ENCODE measurements around the gene FXYD7.

The FXYD7 gene

GRCh38 chr19:35176181-35176570, 33.1 kb downstream of the FXYD7 start:
- no peak overlapping the region for H3K4me2 ChIP-seq (ENCODE audit: low read length)
- no peak overlapping the region for H2AFZ ChIP-seq
- H3K9me3 ChIP-seq (ENCODE audit: control insufficient read depth, low read length) = no peaks in the 10 kb centered on the region
- H3K9ac ChIP-seq = no peak overlapping the region
- no peaks in the 10 kb centered on the region for H3K79me2 ChIP-seq
- no peak overlapping the region for H3K4me3 ChIP-seq (ENCODE audit: low read depth, low read length)
- H3K27ac ChIP-seq = no peak overlapping the region
- no peaks in the 10 kb centered on the region for H3K27me3 ChIP-seq (ENCODE audit: control insufficient read depth, insufficient read depth, low read length)
- H3K36me3 ChIP-seq (ENCODE audit: control insufficient read depth, insufficient read depth, low read length) = no peaks in the 10 kb centered on the region
- no peak for TF ChIP-seq CTCF (IDR thresholded peaks at IDR 0.05)
- H3K4me1 ChIP-seq = no peaks in the 10 kb centered on the region

- Histone ChIP-seq H3K9me3 (ENCODE audit: control insufficient read depth, low read length) (no peaks in the 10 kb centered on the region), H3K9ac (no peak overlapping the region), H3K27me3 (ENCODE audit: control insufficient read depth, insufficient read depth, low read length) (no peaks in the 10 kb centered on the region), H3K27ac (no peak overlapping the region), H3K36me3 (ENCODE audit: control insufficient read depth, insufficient read depth, low read length) (no peaks in the 10 kb centered on the region), H2AFZ (no peak overlapping the region), H3K4me3 (ENCODE audit: low read depth, low read length) (no peak overlapping the region), H3K4me2 (ENCODE audit: low read length) (no peak overlapping the region), H3K79me2 (no peaks in the 10 kb centered on the region), H3K4me1 (no peaks in the 10 kb centered on the region)
- no peak for TF ChIP-seq CTCF (IDR thresholded peaks at IDR 0.05)
These were observed 34.6 kb downstream of the FXYD7 start for GRCh38 chr19:35177377-35178274.

GRCh38 chr19:35178701-35179100, 35.6 kb downstream of the FXYD7 start:
- no peak for TF ChIP-seq CTCF (IDR thresholded peaks at IDR 0.05)
- Histone ChIP-seq H3K4me2 (ENCODE audit: low read length) (no peak overlapping the region), H3K9ac (no peak overlapping the region), H3K4me3 (ENCODE audit: low read depth, low read length) (no peak overlapping the region), H3K9me3 (ENCODE audit: control insufficient read depth, low read length) (no peaks in the 10 kb centered on the region), H3K79me2 (no peaks in the 10 kb centered on the region), H3K27me3 (ENCODE audit: control insufficient read depth, insufficient read depth, low read length) (no peaks in the 10 kb centered on the region), H3K36me3 (ENCODE audit: control insufficient read depth, insufficient read depth, low read length) (no peaks in the 10 kb centered on the region), H3K27ac (no peak overlapping the region), H3K4me1 (no peaks in the 10 kb centered on the region), H2AFZ (no peak overlapping the region)

- Histone ChIP-seq H3K9me3 (ENCODE audit: control insufficient read depth, low read length) (no peaks in the 10 kb centered on the region), H3K4me1 (no peaks in the 10 kb centered on the region), H2AFZ (no peak overlapping the region), H3K9ac (no peak overlapping the region), H3K27me3 (ENCODE audit: control insufficient read depth, insufficient read depth, low read length) (no peaks in the 10 kb centered on the region), H3K27ac (no peak overlapping the region), H3K4me2 (ENCODE audit: low read length) (no peak overlapping the region), H3K36me3 (ENCODE audit: control insufficient read depth, insufficient read depth, low read length) (no peaks in the 10 kb centered on the region), H3K79me2 (no peaks in the 10 kb centered on the region), H3K4me3 (ENCODE audit: low read depth, low read length) (no peak overlapping the region)
- TF ChIP-seq CTCF (IDR thresholded peaks at IDR 0.05) = no peak
These were observed 36.8 kb downstream of the FXYD7 start for GRCh38 chr19:35179830-35180229.

GRCh38 chr19:35181387-35181786, 38.3 kb downstream of the FXYD7 start:
- H3K4me1 ChIP-seq = no peaks in the 10 kb centered on the region
- H3K27ac ChIP-seq = no peak overlapping the region
- no peak for TF ChIP-seq CTCF (IDR thresholded peaks at IDR 0.05)
- no peaks in the 10 kb centered on the region for H3K9me3 ChIP-seq (ENCODE audit: control insufficient read depth, low read length)
- H3K27me3 ChIP-seq (ENCODE audit: control insufficient read depth, insufficient read depth, low read length) = no peaks in the 10 kb centered on the region
- H3K79me2 ChIP-seq = no peaks in the 10 kb centered on the region
- H3K4me3 ChIP-seq (ENCODE audit: low read depth, low read length) = no peak overlapping the region
- no peaks in the 10 kb centered on the region for H3K36me3 ChIP-seq (ENCODE audit: control insufficient read depth, insufficient read depth, low read length)
- H2AFZ ChIP-seq = no peak overlapping the region
- H3K4me2 ChIP-seq (ENCODE audit: low read length) = no peak overlapping the region
- H3K9ac ChIP-seq = no peak overlapping the region

Data from parathyroid adenoma (tissue), 2 donors.